PC-9 (cell line): ENCODE results near the gene RASEF. TPM values are rescaled to one million over a fixed set of nuclear protein-coding genes. Genes with fewer than 3 reads are reported as not detected.
A peak's percentile ranks its signal among the peaks of the same experiment; 100 is the strongest.

Experiments used
- BruUV-seq: library from RNA; stranded (reverse); fragments of 400-500 nt; replicated peaks from 2 replicates; lab custom pipeline; 2021; lab: Mats Ljungman, UMichigan
- CTCF ChIA-PET: fragments of 300-600 bp; sonication (Branson Sonifier 250); formaldehyde crosslinking; loops from one replicate; lab custom pipeline; 2022; ENCODE audit warnings: antibody characterized with exemption; lab: Charles Lee
- POLR2A ChIA-PET: fragments of 300-600 bp; sonication (Branson Sonifier 250); formaldehyde crosslinking; loops from one replicate; lab custom pipeline; 2022; ENCODE audit warnings: antibody characterized with exemption; ENCODE audit not compliant: unreplicated experiment; lab: Charles Lee
- DNase-seq, 2 experiments: peaks; one replicate each; pipeline versions ENCODE4 v3.0.0 to v3.0.0-alpha.2; 2015 to 2022; ENCODE audit warnings: mixed read lengths in 1 of 2
- H2AFZ ChIP-seq: fragments of 200-600 bp; sonication (generic); 2 replicates; pipeline ENCODE4 v1.8.1; 2017; ENCODE audit warnings: antibody characterized with exemption
- H3F3A ChIP-seq: fragments of 200-600 bp; sonication (generic); 2 replicates; pipeline ENCODE4 v1.8.1; 2017; ENCODE audit warnings: antibody characterized with exemption, mild to moderate bottlenecking, low read depth; ENCODE audit not compliant: insufficient read depth
- H3K27ac ChIP-seq: fragments of 200-600 bp; sonication (generic); 2 replicates; pipeline ENCODE4 v1.6.1; 2016; ENCODE audit warnings: mixed run types
- H3K27me3 ChIP-seq: fragments of 200-600 bp; sonication (generic); 2 replicates; pipeline ENCODE4 v1.6.1; 2016; ENCODE audit warnings: low read depth, mixed run types; ENCODE audit not compliant: insufficient read depth
- H3K36me3 ChIP-seq: fragments of 200-600 bp; sonication (generic); 2 replicates; pipeline ENCODE4 v1.6.1; 2016; ENCODE audit warnings: low read depth, mixed run types
- H3K4me1 ChIP-seq: fragments of 200-600 bp; sonication (generic); replicated peaks from 2 replicates; pipeline ENCODE4 v1.6.1; 2016; ENCODE audit warnings: mixed run types; ENCODE audit not compliant: insufficient read depth
- H3K4me2 ChIP-seq: fragments of 200-600 bp; sonication (generic); 2 replicates; pipeline ENCODE4 v1.6.1; 2017; ENCODE audit warnings: mixed run types
- H3K4me3 ChIP-seq: fragments of 200-600 bp; sonication (generic); 2 replicates; pipeline ENCODE4 v1.6.1; 2016; ENCODE audit warnings: mixed run types
- H3K79me2 ChIP-seq: fragments of 200-600 bp; sonication (generic); 2 replicates; pipeline ENCODE4 v1.6.1; 2017; ENCODE audit warnings: low read depth, mixed run types
- H3K9me2 ChIP-seq: fragments of 200-600 bp; sonication (generic); 2 replicates; pipeline ENCODE4 v1.8.1; 2017; ENCODE audit warnings: mild to moderate bottlenecking; ENCODE audit not compliant: insufficient read depth
- H3K9me3 ChIP-seq: fragments of 200-600 bp; sonication (generic); 2 replicates; pipeline ENCODE4 v1.8.1; 2016; ENCODE audit warnings: low read depth; ENCODE audit not compliant: insufficient read depth
- H4K20me1 ChIP-seq: fragments of 200-600 bp; sonication (generic); 2 replicates; pipeline ENCODE4 v1.8.1; 2017; ENCODE audit not compliant: insufficient read depth
- CTCF ChIP-seq: fragments of 200-600 bp; sonication (generic); conservative IDR thresholded peaks from 2 replicates; pipeline ENCODE4 v1.6.1; 2017; ENCODE audit warnings: mixed run types, antibody characterized with exemption, mild to moderate bottlenecking, moderate library complexity
- EZH2 ChIP-seq: fragments of 200-600 bp; sonication (generic); IDR thresholded peaks from 2 replicates; pipeline ENCODE4 v1.8.0; 2017; ENCODE audit warnings: antibody characterized with exemption, low read depth
- intact Hi-C: fragments of 100-400 bp; cut with micrococcal nuclease; formaldehyde crosslinking; loops from one replicate; pipeline ENCODE4 v1.10.0; 2022; ENCODE audit not compliant: unreplicated experiment
- total RNA-seq: library from RNA; stranded (reverse); gene quantifications from 2 replicates; pipeline ENCODE4 v1.2.3, GENCODE V29; 2021

Gene RASEF
- total RNA-seq, 1 experiment from 2014 or later = 12.8 TPM

GRCh38 chr9:83041771-83042170 lies 21.2 kb downstream of the RASEF start:
- Histone ChIP-seq H3K4me3 (no peak overlapping the region; the same call in 1 of the 2 replicates), H3F3A (peaks cover 17% of the 10 kb centered on the region), H4K20me1 (no peaks in the 10 kb centered on the region; the same call in 1 of the 2 replicates), H3K36me3 (no peaks in the 10 kb centered on the region), H3K27ac (peak overlapping the region; percentile 50), H3K4me2 (peak overlapping the region; percentile 53), H3K9me3 (no peaks in the 10 kb centered on the region), H2AFZ (no peak overlapping the region), H3K79me2 (peaks cover 41% of the 10 kb centered on the region), H3K9me2 (no peaks in the 10 kb centered on the region; the same call in 1 of the 2 replicates), H3K27me3 (no peaks in the 10 kb centered on the region), H3K4me1 (peaks cover 26% of the 10 kb centered on the region)
- DNase-seq = peak in 1 of 2 experiments; percentile 92
- intact Hi-C loops = loop anchor here (1.0 kb wide), 1 partner anchor 14 kb away; no protein-coding TSS in a partner anchor
- CTCF ChIA-PET = no interaction called here
- POLR2A ChIA-PET = interaction anchor here (0.5 kb wide), 1 partner anchor 757 kb away, joined by 5 read pairs; no protein-coding TSS in a partner anchor
- TF ChIP-seq EZH2 (no peak), CTCF (no peak)
- BruUV-seq = no TSS peak

- DNase-seq = no peak
- TF ChIP-seq CTCF = no peak
- TF ChIP-seq EZH2 = no peak
- Histone ChIP-seq H3K9me3 (no peaks in the 10 kb centered on the region), H3K27me3 (no peaks in the 10 kb centered on the region), H3K4me2 (no peak overlapping the region), H3K9me2 (no peaks in the 10 kb centered on the region; the same call in 1 of the 2 replicates), H3K36me3 (no peaks in the 10 kb centered on the region), H3K27ac (no peak overlapping the region), H3K79me2 (peaks cover 31% of the 10 kb centered on the region), H2AFZ (no peak overlapping the region), H3K4me1 (peaks cover 34% of the 10 kb centered on the region), H4K20me1 (no peaks in the 10 kb centered on the region; the same call in 1 of the 2 replicates), H3F3A (peaks cover 17% of the 10 kb centered on the region), H3K4me3 (no peak overlapping the region)
- no TSS peak for BruUV-seq
- POLR2A ChIA-PET = no interaction called here
- CTCF ChIA-PET = no interaction called here
- intact Hi-C loops = no loop called here
Observed at GRCh38 chr9:83039303-83039702, 23.6 kb downstream of the RASEF start.

- Histone ChIP-seq H3K9me2 (no peaks in the 10 kb centered on the region; the same call in 1 of the 2 replicates), H3K4me2 (no peak overlapping the region), H3K4me3 (no peak overlapping the region), H3K27me3 (no peaks in the 10 kb centered on the region), H3F3A (peaks cover 6% of the 10 kb centered on the region; the same call in 1 of the 2 replicates), H3K27ac (no peak overlapping the region), H3K4me1 (peaks cover 17% of the 10 kb centered on the region), H3K36me3 (no peaks in the 10 kb centered on the region), H2AFZ (no peak overlapping the region), H3K79me2 (peaks cover 11% of the 10 kb centered on the region), H4K20me1 (no peaks in the 10 kb centered on the region), H3K9me3 (no peaks in the 10 kb centered on the region)
- DNase-seq = no peak
- POLR2A ChIA-PET = no interaction called here
- TF ChIP-seq EZH2 = no peak
- TF ChIP-seq CTCF = no peak
- intact Hi-C loops = no loop called here
- BruUV-seq = no TSS peak
- CTCF ChIA-PET = no interaction called here
Observed at GRCh38 chr9:83036043-83036442, 26.9 kb downstream of the RASEF start.
